ENCODE measurements around the gene UROC1.

Gene UROC1

GRCh38 chr3:126439968-126440708 is 77.4 kb downstream of the UROC1 start:
- no peak for DNase-seq (ENCODE audit: low read depth)

GRCh38 chr3:126439346-126439967 is 78.1 kb downstream of the UROC1 start:
- no peak for DNase-seq (ENCODE audit: low read depth)

GRCh38 chr3:126438746-126439145 is 78.8 kb downstream of the UROC1 start:
- DNase-seq (ENCODE audit: low read depth) = no peak

GRCh38 chr3:126438186-126438585 is 79.4 kb downstream of the UROC1 start:
- no peak for DNase-seq (ENCODE audit: low read depth)

- DNase-seq (ENCODE audit: low read depth) = no peak
Measured at GRCh38 chr3:126436826-126437717, 80.5 kb downstream of the UROC1 start.

GRCh38 chr3:126435456-126436315 is 81.9 kb downstream of the UROC1 start:
- no peak for DNase-seq (ENCODE audit: low read depth)

GRCh38 chr3:126434931-126435411 is 82.6 kb downstream of the UROC1 start:
- no peak for DNase-seq (ENCODE audit: low read depth)

GRCh38 chr3:126434264-126434590 is 83.3 kb downstream of the UROC1 start:
- no peak for DNase-seq (ENCODE audit: low read depth)

GRCh38 chr3:126433496-126434263 is 83.9 kb downstream of the UROC1 start:
- DNase-seq (ENCODE audit: low read depth) = no peak

- no peak for DNase-seq (ENCODE audit: low read depth)
Measured at GRCh38 chr3:126433105-126433430, 84.5 kb downstream of the UROC1 start.

GRCh38 chr3:126432361-126433104 is 85.0 kb downstream of the UROC1 start:
- peak; percentile 70 for DNase-seq (ENCODE audit: low read depth)

Data from EH (cell line).